OCI-LY3 (cell line): Measurements from ENCODE around the gene SCD5.

Source experiments
- EZH2phosphoT487 ChIP-seq: fragments of 200-600 bp; shearing (Covaris generic); IDR thresholded peaks from 2 replicates; pipeline ENCODE4 v1.6.1; 2018; ENCODE audit warnings: antibody characterized with exemption, mixed run types, low read depth
- TF ChIP-seq, protein P1 (sequence below): fragments of 200-600, 300-600 bp; sonication (generic); IDR thresholded peaks from 2 replicates; pipeline ENCODE4 v1.5.1; 2014; ENCODE audit warnings: antibody characterized with exemption, low read length, low read depth

GRCh38 chr4:82756061-82756460 lies 42.5 kb downstream of the SCD5 start:
- TF ChIP-seq, protein P1, sequence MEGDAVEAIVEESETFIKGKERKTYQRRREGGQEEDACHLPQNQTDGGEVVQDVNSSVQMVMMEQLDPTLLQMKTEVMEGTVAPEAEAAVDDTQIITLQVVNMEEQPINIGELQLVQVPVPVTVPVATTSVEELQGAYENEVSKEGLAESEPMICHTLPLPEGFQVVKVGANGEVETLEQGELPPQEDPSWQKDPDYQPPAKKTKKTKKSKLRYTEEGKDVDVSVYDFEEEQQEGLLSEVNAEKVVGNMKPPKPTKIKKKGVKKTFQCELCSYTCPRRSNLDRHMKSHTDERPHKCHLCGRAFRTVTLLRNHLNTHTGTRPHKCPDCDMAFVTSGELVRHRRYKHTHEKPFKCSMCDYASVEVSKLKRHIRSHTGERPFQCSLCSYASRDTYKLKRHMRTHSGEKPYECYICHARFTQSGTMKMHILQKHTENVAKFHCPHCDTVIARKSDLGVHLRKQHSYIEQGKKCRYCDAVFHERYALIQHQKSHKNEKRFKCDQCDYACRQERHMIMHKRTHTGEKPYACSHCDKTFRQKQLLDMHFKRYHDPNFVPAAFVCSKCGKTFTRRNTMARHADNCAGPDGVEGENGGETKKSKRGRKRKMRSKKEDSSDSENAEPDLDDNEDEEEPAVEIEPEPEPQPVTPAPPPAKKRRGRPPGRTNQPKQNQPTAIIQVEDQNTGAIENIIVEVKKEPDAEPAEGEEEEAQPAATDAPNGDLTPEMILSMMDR: no peak
- TF ChIP-seq EZH2phosphoT487: no peak
